ENCODE measurements around the gene DCST1. TPM values are rescaled to one million over a fixed set of nuclear protein-coding genes. Genes with fewer than 3 reads are reported as not detected.

Gene DCST1
- total and polyA plus RNA-seq, 2 donors (not counting 1 experiment from before 2014, with no cell fraction given) = 0.22 TPM; not detected in 1

DNA sequence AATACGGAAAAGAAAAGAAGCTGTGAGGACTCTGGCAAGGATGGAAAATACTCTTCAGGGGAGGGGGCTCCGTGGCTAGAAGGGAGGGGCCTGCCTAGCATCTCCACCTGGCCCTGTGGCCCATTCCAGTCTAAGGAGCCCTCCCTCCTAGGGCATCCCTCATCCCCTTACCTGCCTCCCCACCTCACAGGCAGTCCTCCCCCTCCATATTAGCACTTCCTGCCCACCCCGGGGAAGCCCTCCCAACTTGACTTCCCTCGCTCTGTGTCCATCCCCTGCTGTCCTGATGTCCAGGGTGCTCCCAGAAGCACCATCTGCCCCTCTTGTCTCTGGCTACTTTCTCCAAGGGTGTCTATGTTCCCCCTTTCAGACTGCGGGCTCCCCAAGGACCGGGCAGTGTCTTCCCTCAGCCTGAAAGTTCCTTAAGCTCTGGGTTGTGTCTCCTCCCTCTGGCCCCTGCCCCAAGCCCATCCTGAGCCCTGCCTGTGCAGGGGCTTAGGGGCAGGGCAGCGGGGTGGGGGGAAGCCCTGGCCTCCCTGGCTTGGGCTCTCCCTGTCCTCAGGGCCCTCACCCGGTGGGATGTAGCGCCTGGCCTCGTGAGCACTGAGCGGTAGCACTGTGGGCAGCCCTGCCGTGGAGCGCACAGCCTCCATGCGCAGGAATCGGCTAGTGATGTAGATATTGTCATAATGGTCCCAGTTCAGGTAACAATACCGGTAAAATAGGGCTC lies 3.9 kb upstream of the DCST1 start:
- Histone ChIP-seq H3K27ac (ENCODE audit: low read length in 2 of 2) (no peak overlapping the region), H3K27me3 (replicated peaks in 1 of 4; ENCODE audit: control extremely low read depth in 1 of 4, control insufficient read depth in 3 of 4, insufficient read depth in 4 of 4, low read length in 3 of 4) (no peaks in the 10 kb centered on the region), H3K4me3 (ENCODE audit: control extremely low read depth in 1 of 5, extremely low read depth in 1 of 5, insufficient read depth in 1 of 5, low read depth in 2 of 5, low read length in 4 of 5) (no peak overlapping the region), H4K20me1 (ENCODE audit: control insufficient read depth, insufficient read depth, low read length, poor library complexity, severe bottlenecking) (no peaks in the 10 kb centered on the region), H3K4me2 (replicated peaks; ENCODE audit: low read depth, low read length, poor library complexity, severe bottlenecking) (no peak overlapping the region), H3K4me1 (ENCODE audit: control insufficient read depth in 2 of 2, insufficient read depth in 2 of 2, low read length in 2 of 2) (no peaks in the 10 kb centered on the region), H3K9ac (ENCODE audit: low read length) (no peak overlapping the region), H3K9me3 (ENCODE audit: control extremely low read depth in 1 of 3, control insufficient read depth in 2 of 3, insufficient read depth in 1 of 3, low read length in 2 of 3) (no peaks in the 10 kb centered on the region), H2AFZ (ENCODE audit: insufficient read depth, low read depth, low read length, poor library complexity, severe bottlenecking) (no peak overlapping the region), H3K36me3 (replicated peaks in 1 of 2; ENCODE audit: control extremely low read depth in 1 of 2, control insufficient read depth in 1 of 2, extremely low read depth in 1 of 2, insufficient read depth in 2 of 2, low read length in 1 of 2) (no peaks in the 10 kb centered on the region), H3K79me2 (ENCODE audit: control insufficient read depth, insufficient read depth, low read length) (no peaks in the 10 kb centered on the region)
- intact Hi-C loops (cut with micrococcal nuclease) = no loop called here
- peaks cover 7% of the 10 kb centered on the region for H3K27me3 Mint-ChIP-seq
- 93% methylated on average over 10 of the region's 16 CpGs for WGBS (ENCODE audit: insufficient coverage)
- no peaks in the 10 kb centered on the region for H3K4me1 Mint-ChIP-seq
- ChIA-PET POLR2A (no interaction called here), CTCF (interaction anchor here (0.6 to 1.8 kb wide), 2 partner anchors 12 to 33 kb away, joined by 3 to 8 read pairs; no protein-coding TSS in a partner anchor)
- no peak for DNase-seq
- ATAC-seq (ENCODE audit: low read depth) = no peak
- H3K27ac Mint-ChIP-seq = no peak overlapping the region
- no peaks in the 10 kb centered on the region for H3K9me3 Mint-ChIP-seq (ENCODE audit: insufficient read depth)
- no peak overlapping the region for H3K4me3 Mint-ChIP-seq
- TF ChIP-seq CTCF (IDR thresholded peaks at IDR 0.05) (no peak), EZH2 (IDR thresholded peaks at IDR 0.05; ENCODE audit: borderline replicate concordance, insufficient read depth, low read depth, low read length, poor library complexity, severe bottlenecking) (no peak)

DNA sequence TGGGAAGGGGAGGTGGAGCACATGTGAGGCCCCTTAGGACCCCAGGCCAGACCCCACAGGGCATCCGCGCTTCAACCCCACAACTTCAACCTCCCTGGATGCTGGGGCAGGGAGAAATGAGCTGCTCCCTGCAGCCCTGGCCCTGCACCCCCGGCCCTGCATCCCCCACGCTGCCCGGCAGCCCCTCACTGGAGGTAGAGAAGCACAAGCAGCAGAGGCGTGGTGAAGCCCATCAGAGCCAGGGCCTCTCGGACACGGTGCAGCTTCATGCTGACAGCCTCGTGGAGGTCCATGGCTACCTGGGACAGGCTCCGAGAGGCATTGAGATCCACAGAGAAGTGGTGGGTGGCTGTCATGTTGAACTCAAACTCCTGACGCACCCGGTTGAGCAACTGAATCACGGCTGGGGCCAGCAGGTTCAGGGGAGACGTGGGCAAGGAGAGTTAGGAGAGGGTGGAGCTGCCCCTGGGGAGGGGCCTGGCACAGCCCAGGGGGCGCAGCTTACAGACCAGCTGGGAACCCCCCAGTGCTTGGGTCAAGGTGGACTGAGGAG lies 3.3 kb upstream of the DCST1 start:
- H3K9ac ChIP-seq (ENCODE audit: low read length) = no peak overlapping the region
- intact Hi-C loops (cut with micrococcal nuclease) = no loop called here
- no peaks in the 10 kb centered on the region for H3K9me3 Mint-ChIP-seq (ENCODE audit: insufficient read depth)
- no peaks in the 10 kb centered on the region for H3K36me3 ChIP-seq (replicated peaks in 1 of 2; ENCODE audit: control extremely low read depth in 1 of 2, control insufficient read depth in 1 of 2, extremely low read depth in 1 of 2, insufficient read depth in 2 of 2, low read length in 1 of 2)
- H3K27me3 Mint-ChIP-seq = peaks cover 7% of the 10 kb centered on the region
- no peaks in the 10 kb centered on the region for H3K4me1 ChIP-seq (ENCODE audit: control insufficient read depth in 2 of 2, insufficient read depth in 2 of 2, low read length in 2 of 2)
- TF ChIP-seq CTCF (IDR thresholded peaks at IDR 0.05) (no peak), EZH2 (IDR thresholded peaks at IDR 0.05; ENCODE audit: borderline replicate concordance, insufficient read depth, low read depth, low read length, poor library complexity, severe bottlenecking) (no peak)
- no peak overlapping the region for H3K4me3 ChIP-seq (ENCODE audit: control extremely low read depth in 1 of 5, extremely low read depth in 1 of 5, insufficient read depth in 1 of 5, low read depth in 2 of 5, low read length in 4 of 5)
- H3K79me2 ChIP-seq (ENCODE audit: control insufficient read depth, insufficient read depth, low read length) = no peaks in the 10 kb centered on the region
- 91% methylated on average over 15 of the region's 15 CpGs for WGBS (ENCODE audit: insufficient coverage)
- H3K27ac Mint-ChIP-seq = no peak overlapping the region
- POLR2A ChIA-PET = no interaction called here
- H3K4me2 ChIP-seq (replicated peaks; ENCODE audit: low read depth, low read length, poor library complexity, severe bottlenecking) = no peak overlapping the region
- H3K9me3 ChIP-seq (ENCODE audit: control extremely low read depth in 1 of 3, control insufficient read depth in 2 of 3, insufficient read depth in 1 of 3, low read length in 2 of 3) = no peaks in the 10 kb centered on the region
- no peaks in the 10 kb centered on the region for H3K27me3 ChIP-seq (replicated peaks in 1 of 4; ENCODE audit: control extremely low read depth in 1 of 4, control insufficient read depth in 3 of 4, insufficient read depth in 4 of 4, low read length in 3 of 4)
- CTCF ChIA-PET = no interaction called here
- H3K4me1 Mint-ChIP-seq = no peaks in the 10 kb centered on the region
- H3K27ac ChIP-seq (ENCODE audit: low read length in 2 of 2) = no peak overlapping the region
- no peak for DNase-seq
- H2AFZ ChIP-seq (ENCODE audit: insufficient read depth, low read depth, low read length, poor library complexity, severe bottlenecking) = no peak overlapping the region
- ATAC-seq (ENCODE audit: low read depth) = no peak
- H4K20me1 ChIP-seq (ENCODE audit: control insufficient read depth, insufficient read depth, low read length, poor library complexity, severe bottlenecking) = no peaks in the 10 kb centered on the region
- H3K4me3 Mint-ChIP-seq = no peak overlapping the region

All from B cell (primary cell).